Stomach (tissue), 9 donors: Measurements from ENCODE around the gene RNF114. TPM values are rescaled to one million over a fixed set of nuclear protein-coding genes. Genes with fewer than 3 reads are reported as not detected.

Experiments used
- DNase-seq, 2 donors: peaks; one replicate each; pipeline versions ENCODE4 v3.0.0 to v3.0.0-alpha.2; 2013 to 2019
- H3K27ac ChIP-seq, 5 donors: fragments of 200-600 bp in 4 of 5; sonication (generic) in 4 of 5; one replicate each; pipeline ENCODE4 v1.5.1; 2013 to 2019; ENCODE audit warnings: mild to moderate bottlenecking in 1 of 5, moderate library complexity in 1 of 5
- H3K27me3 ChIP-seq, 3 donors: fragments of 200-600 bp; sonication (generic); one replicate each; pipeline ENCODE4 v1.5.1; 2017 to 2019; ENCODE audit warnings: mixed run types in 1 of 3
- H3K36me3 ChIP-seq, 4 donors: fragments of 200-600 bp; sonication (generic); 1 replicate in 3 of 4; 2 replicates in 1 of 4; pipeline ENCODE4 v1.5.1; 2016 to 2019
- H3K4me1 ChIP-seq, 4 donors: fragments of 200-600 bp; sonication (generic); one replicate each; pipeline ENCODE4 v1.5.1; 2016 to 2019
- H3K4me3 ChIP-seq, 4 donors: fragments of 200-600 bp; sonication (generic) in 3 of 4; one replicate each; pipeline ENCODE4 v1.5.1; 2016 to 2019; ENCODE audit warnings: mild to moderate bottlenecking in 1 of 4
- H3K9me3 ChIP-seq, 4 donors: fragments of 200-600 bp; sonication (generic); one replicate each; pipeline ENCODE4 v1.5.1; 2016 to 2019
- CTCF ChIP-seq, 7 experiments: fragments of 450-650 bp in 4 of 7; fragments of 200-600 bp in 3 of 7; sonication (generic) in 3 of 7; IDR thresholded peaks; one replicate each; pipeline ENCODE4 v1.5.1; 2016 to 2019; ENCODE audit warnings: antibody characterized with exemption in 7 of 7, control low read depth in 2 of 7, mild to moderate bottlenecking in 1 of 7
- EP300 ChIP-seq: sonication (generic); formaldehyde crosslinking; IDR thresholded peaks from one replicate; pipeline ENCODE4 v1.6.1; 2017; ENCODE audit warnings: antibody characterized with exemption
- POLR2A ChIP-seq, 4 donors: fragments of 450-650 bp; IDR thresholded peaks; one replicate each; pipeline ENCODE4 v1.6.1; 2016; ENCODE audit warnings: antibody characterized with exemption in 4 of 4, control low read depth in 2 of 4, mild to moderate bottlenecking in 1 of 4, moderate library complexity in 1 of 4
- POLR2AphosphoS5 ChIP-seq, 3 donors: sonication (generic); formaldehyde crosslinking; IDR thresholded peaks; one replicate each; pipeline ENCODE4 v1.6.1; 2016; ENCODE audit warnings: antibody characterized with exemption in 3 of 3
- WGBS, 5 donors: extraction: QIAGEN DNeasy Blood & Tissue Kit in 3 of 5; methylation state at CpG; one replicate each; pipeline versions ENCODE4 v1.1.5 to v1.1.7; 2013 to 2018; 5-methylcytosine and 5-hydroxymethylcytosine counted together
- intact Hi-C: fragments of 100-400 bp; cut with DNase I; formaldehyde crosslinking; loops from one replicate; pipeline ENCODE4 v1.15.1; 2023; ENCODE audit warnings: low total_unique reads
- polyA plus RNA-seq, 3 donors: library from polyadenylated mRNA; stranded (reverse); fragments of 200-250 nt; gene quantifications; one replicate each; pipeline ENCODE4 v1.2.3, GENCODE V29; 2013
- total RNA-seq, 5 donors: library from RNA; depleted of rRNA; stranded (reverse); fragments of >200 nt; gene quantifications; one replicate each; pipeline versions ENCODE4 v1.1.0 to v1.2.3, GENCODE V29; 2014 to 2016
- donor health status: healthy with polysubstance abuse.
- donor health status: Bipolar disorder and iron deficiency.
- donor health status: healthy.

Gene RNF114
- total and polyA plus RNA-seq, 8 donors, result 29.5 to 317 (median 63.6) TPM

DNA sequence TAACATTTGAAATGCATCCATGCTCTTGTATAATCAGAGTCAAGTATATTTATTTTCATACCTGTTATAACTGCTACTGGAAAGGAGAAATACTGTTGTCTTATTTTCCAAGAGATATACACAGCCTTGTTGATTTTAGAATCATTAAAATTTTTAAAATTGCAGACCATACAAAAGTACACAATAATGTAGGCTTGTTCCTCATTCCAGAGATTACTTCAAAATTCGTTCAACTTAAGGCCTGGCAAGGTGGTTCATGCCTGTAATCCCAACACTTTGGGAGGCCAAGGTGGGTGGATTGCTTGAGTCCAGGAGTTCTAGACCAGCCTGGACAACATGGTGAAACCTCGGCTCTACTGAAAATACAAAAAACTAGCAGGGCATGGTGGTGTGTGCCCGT lies 6.1 kb downstream of the RNF114 start:
- intact Hi-C loops, result no loop called here
- no peak for DNase-seq
- Histone ChIP-seq H3K4me3 (no peak overlapping the region), H3K36me3 (peaks cover 38 to 74% (median 68%) of the 10 kb centered on the region in 4 donors), H3K4me1 (peaks cover 18 to 74% (median 39%) of the 10 kb centered on the region in 4 donors), H3K27me3 (no peaks in the 10 kb centered on the region), H3K9me3 (no peaks in the 10 kb centered on the region), H3K27ac (no peak overlapping the region)
- TF ChIP-seq EP300, result no peak
- no peak for TF ChIP-seq POLR2AphosphoS5 (IDR thresholded peaks at IDR 0.05)
- TF ChIP-seq CTCF (IDR thresholded peaks at IDR 0.05), result no peak
- no peak for TF ChIP-seq POLR2A (IDR thresholded peaks at IDR 0.05)
- 59 to 77% (median 68%) methylated on average over 3 of the region's 3 CpGs for WGBS, 5 donors

GRCh38 chr20:49942942-49943341 lies 6.7 kb downstream of the RNF114 start:
- Histone ChIP-seq H3K4me1 (peaks cover 12 to 68% (median 33%) of the 10 kb centered on the region in 4 donors), H3K27ac (no peak overlapping the region), H3K9me3 (no peaks in the 10 kb centered on the region), H3K4me3 (no peak overlapping the region), H3K27me3 (no peaks in the 10 kb centered on the region), H3K36me3 (peaks cover 38 to 78% (median 71%) of the 10 kb centered on the region in 4 donors)
- intact Hi-C loops, result no loop called here
- DNase-seq, result no peak
- TF ChIP-seq POLR2A (IDR thresholded peaks at IDR 0.05) (no peak), CTCF (IDR thresholded peaks at IDR 0.05) (no peak), POLR2AphosphoS5 (IDR thresholded peaks at IDR 0.05) (no peak), EP300 (no peak)
- 89 to 97% (median 95%) methylated on average over 3 of the region's 3 CpGs for WGBS, 5 donors

DNA sequence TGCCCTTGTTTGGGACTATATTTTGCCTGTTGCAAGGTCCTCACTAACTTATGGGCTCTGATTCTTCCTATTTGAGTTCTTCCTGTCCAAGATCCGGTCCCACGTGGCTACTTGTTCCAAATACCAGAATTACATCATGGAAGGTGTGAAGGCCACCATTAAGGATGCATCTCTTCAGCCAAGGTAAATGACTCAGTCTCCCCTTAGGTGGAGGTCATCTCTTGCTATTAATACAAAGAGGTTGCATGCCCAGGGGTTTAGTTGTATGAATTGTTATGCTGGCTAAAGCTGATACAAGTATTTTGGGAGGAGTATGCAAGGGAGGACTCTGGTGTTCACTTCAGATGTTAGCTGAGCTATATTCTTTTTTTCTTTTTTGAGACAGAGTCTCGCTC lies 9.1 kb downstream of the RNF114 start:
- 77 to 92% (median 88%) methylated on average over 3 of the region's 3 CpGs for WGBS, 5 donors

DNA sequence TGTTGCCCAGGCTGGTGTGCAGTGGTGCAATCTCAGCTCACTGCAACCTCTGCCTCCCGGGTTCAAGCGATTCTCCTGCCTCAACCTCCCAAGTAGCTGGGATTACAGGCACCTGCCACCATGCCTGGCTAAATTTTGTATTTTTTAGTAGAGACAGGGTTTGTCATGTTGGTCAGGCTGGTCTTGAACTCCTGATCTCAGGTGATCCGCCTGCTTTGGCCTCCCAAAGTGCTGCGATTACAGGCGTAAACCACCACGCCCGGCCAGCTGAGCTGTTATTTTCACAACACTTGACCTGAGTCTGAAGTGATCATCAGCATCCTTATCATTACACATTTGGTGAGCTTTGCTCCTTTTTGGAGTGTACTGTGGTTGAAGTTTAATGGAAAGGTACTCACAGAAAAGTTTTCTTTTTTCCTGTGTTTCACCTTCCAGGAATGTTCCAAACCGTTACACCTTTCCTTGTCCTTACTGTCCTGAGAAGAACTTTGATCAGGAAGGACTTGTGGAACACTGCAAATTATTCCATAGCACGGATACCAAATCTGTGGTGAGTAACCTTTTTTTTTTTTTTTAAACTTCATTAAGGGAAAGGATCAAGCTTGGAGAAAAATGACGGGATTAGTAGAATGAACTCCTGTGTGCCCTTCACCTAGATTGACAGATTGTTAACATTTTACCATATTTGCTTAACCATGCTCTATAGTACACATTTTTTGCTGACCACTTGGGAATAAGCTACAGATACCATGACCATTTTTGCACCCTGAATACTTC lies 9.7 kb downstream of the RNF114 start:
- DNase-seq, result no peak
- intact Hi-C loops, result no loop called here

More for the DNA sequence above, 9.1 kb downstream of the RNF114 start:
- TF ChIP-seq POLR2A (IDR thresholded peaks at IDR 0.05), result no peak
- no peak for TF ChIP-seq CTCF (IDR thresholded peaks at IDR 0.05)
- no peak for TF ChIP-seq EP300
- TF ChIP-seq POLR2AphosphoS5 (IDR thresholded peaks at IDR 0.05), result no peak
- intact Hi-C loops, result no loop called here
- peaks cover 0 to 44% (median 15%) of the 10 kb centered on the region in 4 donors for H3K4me1 ChIP-seq
- no peak overlapping the region for H3K4me3 ChIP-seq
- H3K27me3 ChIP-seq, result no peaks in the 10 kb centered on the region
- H3K36me3 ChIP-seq, result peaks cover 62 to 97% (median 92%) of the 10 kb centered on the region in 4 donors
- H3K27ac ChIP-seq, result no peak overlapping the region
- H3K9me3 ChIP-seq, result no peaks in the 10 kb centered on the region
- DNase-seq, result no peak

GRCh38 chr20:49948178-49948577 lies 12.0 kb downstream of the RNF114 start:
- Histone ChIP-seq H3K36me3 (peaks cover 79 to 97% (median 94%) of the 10 kb centered on the region in 4 donors), H3K4me3 (no peak overlapping the region), H3K4me1 (peaks cover 0 to 18% (median 2%) of the 10 kb centered on the region in 4 donors), H3K9me3 (no peaks in the 10 kb centered on the region), H3K27me3 (no peaks in the 10 kb centered on the region), H3K27ac (peak overlapping the region in 1 of 5 donors; percentile 23)
- intact Hi-C loops, result no loop called here
- WGBS, 5 donors, result 78 to 92% (median 86%) methylated on average over 3 of the region's 3 CpGs
- no peak for TF ChIP-seq POLR2AphosphoS5 (IDR thresholded peaks at IDR 0.05)
- TF ChIP-seq EP300, result no peak
- TF ChIP-seq CTCF (IDR thresholded peaks at IDR 0.05), result no peak
- TF ChIP-seq POLR2A (IDR thresholded peaks at IDR 0.05), result no peak
- no peak for DNase-seq

More for the DNA sequence above, 9.7 kb downstream of the RNF114 start:
- peaks cover 0 to 39% (median 11%) of the 10 kb centered on the region in 4 donors for H3K4me1 ChIP-seq
- H3K9me3 ChIP-seq, result no peaks in the 10 kb centered on the region
- WGBS, 5 donors, result 92 to 95% (median 94%) methylated on average over 10 of the region's 10 CpGs
- peaks cover 65 to 97% (median 94%) of the 10 kb centered on the region in 4 donors for H3K36me3 ChIP-seq
- H3K4me3 ChIP-seq, result no peak overlapping the region
- no peak overlapping the region for H3K27ac ChIP-seq
- TF ChIP-seq POLR2A (IDR thresholded peaks at IDR 0.05) (no peak), POLR2AphosphoS5 (IDR thresholded peaks at IDR 0.05) (no peak)
- H3K27me3 ChIP-seq, result no peaks in the 10 kb centered on the region
